Measurements from ENCODE around the gene ANKRD55.

ANKRD55 gene

DNA sequence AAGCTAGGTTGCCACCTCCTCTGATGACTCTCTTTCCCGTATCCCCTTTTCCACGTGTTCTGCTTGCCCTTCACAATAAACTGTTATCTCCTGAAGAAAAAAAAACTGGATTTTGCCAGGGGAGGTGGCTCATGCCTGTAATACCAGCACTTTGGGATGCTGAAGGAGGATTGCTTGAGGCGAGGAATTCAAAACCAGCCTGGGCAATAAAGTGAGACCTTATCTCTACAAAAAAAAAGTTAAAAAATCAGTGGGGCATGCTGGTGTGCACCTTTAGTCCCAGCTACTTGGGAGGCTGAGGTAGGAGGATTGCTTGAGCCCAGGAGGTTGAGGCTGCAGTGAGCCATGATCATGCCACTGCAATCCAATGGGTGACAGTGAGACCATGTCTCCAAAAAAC, 156.6 kb downstream of the ANKRD55 start:
- in situ Hi-C loops (cut with MboI; ENCODE audit: low pct_unique_long_range_greater_than_20kb, low sequenced_read_pairs): no loop called here
- DNase-seq: no peak

DNA sequence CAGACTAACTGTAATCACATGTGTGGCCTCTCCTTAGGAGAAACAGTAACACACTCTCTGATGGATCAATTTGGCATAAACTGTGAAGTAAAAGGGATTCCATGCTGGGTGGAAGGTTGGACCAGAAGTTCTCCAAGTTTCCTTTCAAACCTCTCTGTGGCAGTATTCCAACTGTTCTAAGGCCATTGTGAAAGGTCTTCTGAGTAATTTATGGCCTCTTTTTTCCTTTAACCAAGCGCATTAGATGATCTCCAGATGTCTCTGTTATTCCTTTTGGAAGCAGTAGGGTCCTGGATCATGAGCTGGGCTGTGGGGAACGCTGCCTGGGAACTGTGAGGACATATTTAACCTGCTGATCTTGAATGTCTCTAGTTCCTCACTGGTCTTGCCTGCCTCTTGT, 157.8 kb downstream of the ANKRD55 start:
- no peak for DNase-seq
- in situ Hi-C loops (cut with MboI; ENCODE audit: low pct_unique_long_range_greater_than_20kb, low sequenced_read_pairs): no loop called here

DNA sequence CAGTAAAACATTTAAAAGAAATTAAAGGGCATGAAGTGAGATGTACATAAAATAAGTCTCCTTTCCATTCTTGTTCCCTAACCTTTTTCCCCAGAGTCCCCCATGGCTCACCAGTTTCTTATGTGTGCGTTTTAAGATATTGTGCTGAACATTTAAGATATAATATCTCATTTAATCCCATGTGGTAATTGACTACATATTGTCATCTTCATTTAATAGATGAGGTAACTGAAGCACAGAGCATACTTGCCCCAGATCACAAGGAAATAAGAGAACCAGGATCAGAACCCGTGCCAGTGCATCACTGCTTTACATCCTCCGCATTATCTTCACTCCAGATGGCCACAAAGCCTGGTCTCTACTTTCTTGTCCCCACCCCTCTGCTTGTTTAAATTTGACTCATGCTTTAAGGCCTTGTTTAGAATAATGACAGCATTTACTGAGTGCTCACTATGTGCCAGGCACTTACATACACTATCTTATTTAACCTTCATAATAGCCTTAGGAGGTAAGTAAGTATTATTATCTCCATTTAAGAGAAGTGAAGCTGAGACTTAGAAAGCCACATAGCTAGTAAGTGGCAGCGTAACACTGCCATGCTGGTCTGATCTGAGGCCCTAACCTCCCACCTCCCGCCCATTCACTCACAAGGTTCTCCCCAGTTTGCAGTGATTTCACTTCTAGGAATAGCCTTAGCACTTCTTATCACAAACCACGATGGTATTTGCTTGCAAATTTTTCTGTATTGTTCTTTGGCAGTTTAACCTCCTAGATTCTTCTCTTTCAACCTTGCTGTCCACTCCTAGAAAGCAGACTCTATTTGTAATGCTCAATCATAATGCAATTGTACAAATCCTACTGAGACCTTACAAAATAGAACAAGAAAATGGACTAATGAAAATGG, 160.0 kb downstream of the ANKRD55 start:
- in situ Hi-C loops (cut with MboI; ENCODE audit: low pct_unique_long_range_greater_than_20kb, low sequenced_read_pairs): no loop called here
- DNase-seq: no peak

DNA sequence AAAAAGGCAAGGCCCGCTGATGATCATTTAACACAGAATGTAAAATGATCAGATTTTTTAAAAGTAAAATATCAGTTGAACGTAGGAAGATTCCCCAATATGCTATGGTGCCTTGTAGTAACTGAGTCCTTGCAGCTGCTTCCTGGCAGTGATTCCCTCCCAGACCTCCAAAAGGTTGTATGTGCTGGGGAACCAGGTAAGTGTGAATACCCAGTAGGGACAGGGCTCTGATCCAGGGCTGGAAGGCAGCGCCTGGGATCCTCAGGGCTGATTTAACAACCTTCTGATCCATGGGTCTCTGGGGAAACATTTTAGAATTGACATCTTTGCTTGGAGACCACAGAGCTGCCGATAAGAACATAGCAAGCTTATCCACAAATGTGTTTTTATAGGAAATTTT, 161.7 kb downstream of the ANKRD55 start:
- in situ Hi-C loops (cut with MboI; ENCODE audit: low pct_unique_long_range_greater_than_20kb, low sequenced_read_pairs): no loop called here

DNA sequence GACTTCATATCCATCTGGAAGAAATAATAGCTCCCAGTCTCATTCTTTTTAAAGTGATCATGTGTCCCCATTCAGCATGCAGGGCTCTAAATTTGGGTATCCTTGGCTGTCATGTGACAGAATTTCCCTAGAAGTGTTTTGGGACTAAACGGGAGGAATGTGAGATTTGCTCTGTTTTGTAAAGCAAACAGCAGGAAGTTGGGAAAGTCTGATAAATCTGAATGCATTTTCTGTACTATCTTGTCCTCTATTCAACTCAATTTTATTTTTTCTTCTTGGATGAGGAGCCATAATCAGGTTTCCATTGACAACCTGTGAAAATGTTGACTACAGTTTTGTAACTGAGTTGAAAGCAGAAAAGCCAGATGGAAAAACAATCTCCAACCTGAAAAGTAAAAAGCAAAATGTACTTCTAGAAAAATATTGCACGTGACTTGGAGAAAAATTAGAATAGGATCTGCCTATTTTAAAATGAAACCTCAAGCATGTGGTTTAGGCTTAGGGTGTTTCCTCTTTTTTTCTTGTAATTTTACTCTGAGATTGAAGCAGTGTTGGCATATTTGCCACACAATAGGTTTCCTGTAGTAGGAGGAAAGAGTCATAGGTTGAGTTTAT, 162.2 kb downstream of the ANKRD55 start:
- DNase-seq: peak; percentile 81
- in situ Hi-C loops (cut with MboI; ENCODE audit: low pct_unique_long_range_greater_than_20kb, low sequenced_read_pairs): no loop called here

More for the DNA sequence above, 161.7 kb downstream of the ANKRD55 start:
- no peak for DNase-seq

DNA sequence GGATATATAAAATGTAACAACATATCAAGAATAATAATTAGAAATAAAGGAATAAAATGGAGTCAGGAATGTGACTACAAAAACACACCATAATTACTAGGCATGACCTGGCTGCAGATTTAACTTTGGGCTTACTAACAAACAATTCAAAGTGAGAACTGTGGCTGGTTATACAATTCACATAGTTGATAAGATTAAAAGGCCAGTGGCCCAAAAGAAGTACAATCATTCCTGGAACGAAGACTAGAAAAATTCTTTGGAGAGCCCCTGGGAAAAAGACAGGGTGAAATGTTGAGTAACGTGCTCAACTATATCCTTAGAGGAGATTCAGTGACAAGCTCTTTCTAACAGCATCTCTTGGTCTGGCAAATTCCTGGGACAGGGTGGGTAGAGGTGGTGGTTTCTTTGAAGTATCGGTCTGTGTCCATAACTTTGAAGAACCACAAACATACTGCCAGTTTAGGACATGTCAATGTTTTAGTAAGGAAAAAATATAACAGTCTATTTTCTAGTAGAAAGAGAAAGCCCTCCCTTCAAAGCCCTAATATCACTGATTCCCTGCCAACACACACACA, 163.4 kb downstream of the ANKRD55 start:
- DNase-seq: no peak
- in situ Hi-C loops (cut with MboI; ENCODE audit: low pct_unique_long_range_greater_than_20kb, low sequenced_read_pairs): no loop called here

DNA sequence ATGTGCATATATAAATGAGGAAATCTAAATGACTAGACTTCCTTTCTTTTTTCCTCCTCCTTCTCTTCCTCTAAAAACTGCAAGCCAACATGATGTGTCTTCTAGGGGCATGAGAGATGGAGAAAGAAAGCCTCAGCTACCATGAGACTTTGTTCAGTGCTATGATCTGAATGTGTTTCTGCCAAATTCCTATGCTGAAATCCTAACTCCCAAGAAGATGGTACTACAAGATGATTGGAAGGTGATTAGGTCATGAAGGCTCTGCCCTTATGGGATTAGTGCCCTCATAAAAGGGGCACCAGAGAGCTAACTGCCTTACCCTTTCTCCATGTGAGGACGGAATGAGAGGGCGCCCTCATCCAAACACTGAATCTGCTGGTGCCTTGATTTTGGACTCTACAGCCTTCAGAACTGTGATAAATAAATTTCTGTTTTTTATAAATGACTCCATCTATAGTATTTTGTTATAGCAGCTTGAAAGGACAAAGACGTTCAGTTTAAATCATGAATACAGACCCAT, 166.1 kb downstream of the ANKRD55 start:
- in situ Hi-C loops (cut with MboI; ENCODE audit: low pct_unique_long_range_greater_than_20kb, low sequenced_read_pairs): no loop called here
- no peak for DNase-seq

DNA sequence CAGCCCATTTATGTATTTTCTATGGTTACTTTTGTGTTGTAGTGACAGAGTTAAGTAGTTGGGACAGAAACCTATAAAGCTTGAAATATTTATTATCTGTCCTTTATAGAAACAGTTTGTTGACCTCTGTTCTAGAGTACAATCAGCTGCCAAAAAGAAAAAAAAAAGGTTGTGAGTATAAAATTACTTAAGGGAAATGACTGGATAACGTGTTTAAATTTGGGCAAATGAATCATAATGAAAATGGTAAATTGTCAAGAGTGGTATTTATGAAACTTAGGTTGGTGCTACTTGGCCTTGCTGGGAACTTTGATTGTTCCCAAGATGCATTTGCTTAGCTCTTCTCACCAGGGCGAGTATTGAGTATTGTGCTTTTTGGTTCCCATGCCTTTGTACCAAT, 168.1 kb downstream of the ANKRD55 start:
- DNase-seq: no peak
- in situ Hi-C loops (cut with MboI; ENCODE audit: low pct_unique_long_range_greater_than_20kb, low sequenced_read_pairs): no loop called here

DNA sequence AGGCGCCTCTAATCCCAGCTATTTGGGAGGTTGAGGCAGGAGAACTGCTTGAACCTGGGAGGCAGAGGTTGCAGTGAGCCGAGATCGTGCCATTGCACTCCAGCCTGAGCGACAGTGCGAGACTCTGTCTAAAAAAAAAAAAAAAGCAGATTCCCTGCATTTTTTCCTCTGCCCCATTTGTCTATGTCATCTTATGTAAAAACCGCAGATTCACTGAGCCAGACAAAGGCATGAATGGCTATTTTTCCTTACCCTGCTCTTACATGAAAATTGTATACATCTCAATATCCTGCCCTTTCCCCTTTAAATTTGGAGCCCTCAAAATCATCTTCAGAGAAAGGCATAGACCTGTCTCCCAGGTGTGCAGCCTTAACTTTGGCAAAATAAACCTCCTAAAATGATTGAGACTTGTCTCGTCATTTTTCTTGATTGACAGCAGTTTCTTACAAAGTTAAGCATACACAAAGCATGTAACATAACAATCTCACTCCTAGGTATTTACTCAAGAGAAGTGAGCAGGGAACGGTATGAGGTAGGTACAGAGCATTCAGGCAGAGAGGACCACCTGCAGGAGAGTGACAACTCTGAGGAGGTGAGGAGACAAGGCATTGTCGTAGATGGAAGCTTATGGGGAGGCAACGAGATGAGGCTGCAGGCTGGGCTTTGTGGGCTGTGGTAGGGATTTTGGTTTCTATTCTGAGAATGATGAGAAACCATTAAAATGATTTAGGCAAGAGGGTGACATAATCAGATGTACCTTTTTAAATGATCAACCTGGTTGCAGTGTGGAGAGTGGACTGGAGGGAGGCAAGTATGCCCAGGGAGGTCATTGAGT, 172.6 kb downstream of the ANKRD55 start:
- in situ Hi-C loops (cut with MboI; ENCODE audit: low pct_unique_long_range_greater_than_20kb, low sequenced_read_pairs): no loop called here
- DNase-seq: no peak

DNA sequence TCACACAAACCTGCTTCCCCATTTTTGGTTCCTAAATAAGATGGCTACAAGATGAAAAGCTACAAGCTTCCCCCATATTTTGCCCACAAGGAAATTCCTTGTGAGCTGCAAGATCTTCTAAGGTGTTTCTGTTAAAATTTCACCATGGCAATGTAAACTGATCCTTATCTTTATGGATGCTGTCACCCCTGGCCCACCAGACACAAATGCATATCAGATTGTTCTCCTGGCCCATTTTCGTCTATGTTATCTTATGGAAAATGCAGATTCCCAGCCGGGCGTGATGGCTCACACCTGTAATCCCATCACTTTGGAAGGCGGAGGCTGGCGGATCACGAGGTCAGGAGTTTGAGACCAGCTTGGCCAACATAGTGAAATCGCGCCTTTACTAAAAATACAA, 173.3 kb downstream of the ANKRD55 start:
- no peak for DNase-seq
- in situ Hi-C loops (cut with MboI; ENCODE audit: low pct_unique_long_range_greater_than_20kb, low sequenced_read_pairs): no loop called here

DNA sequence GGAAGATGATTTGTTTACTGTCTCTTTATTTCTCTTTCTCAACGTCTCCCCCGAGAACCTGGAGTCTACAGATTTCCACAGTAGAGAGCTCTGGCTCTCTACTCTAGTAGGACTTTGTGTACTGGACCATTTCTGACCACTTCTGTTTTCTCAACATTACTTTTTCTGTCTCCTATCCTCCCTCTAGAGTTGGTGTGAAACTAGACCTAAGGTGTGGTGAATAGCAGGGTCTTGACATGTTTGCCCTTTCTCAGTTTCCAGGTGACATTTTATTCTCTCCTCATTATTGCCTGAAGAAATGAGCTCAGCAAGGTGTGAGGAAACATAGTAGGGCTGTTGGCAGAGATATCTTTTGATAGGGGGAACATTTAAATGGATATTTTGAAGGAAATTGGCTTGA, 176.3 kb downstream of the ANKRD55 start:
- in situ Hi-C loops (cut with MboI; ENCODE audit: low pct_unique_long_range_greater_than_20kb, low sequenced_read_pairs): no loop called here
- no peak for DNase-seq

DNA sequence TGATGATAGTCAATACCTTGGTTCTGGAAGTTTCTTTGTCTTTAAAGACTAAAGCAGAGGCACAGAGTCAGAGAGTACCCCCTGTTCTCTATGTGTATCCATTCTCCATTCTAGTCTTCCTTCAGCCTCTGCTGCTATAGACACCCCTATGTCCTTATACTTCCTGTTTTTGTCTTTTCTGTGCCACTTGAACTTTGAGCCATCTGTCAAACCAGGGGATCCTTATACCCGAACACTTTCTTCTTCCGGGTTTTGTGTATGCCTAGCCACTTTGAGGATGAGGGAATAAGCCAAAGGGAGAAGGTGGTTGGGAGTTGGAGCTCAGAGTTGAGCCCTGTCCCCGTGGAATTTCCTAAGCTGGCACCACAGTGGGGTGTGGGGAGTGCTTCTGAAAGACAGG, 177.3 kb downstream of the ANKRD55 start:
- peak; percentile 59 for DNase-seq
- in situ Hi-C loops (cut with MboI; ENCODE audit: low pct_unique_long_range_greater_than_20kb, low sequenced_read_pairs): no loop called here

DNA sequence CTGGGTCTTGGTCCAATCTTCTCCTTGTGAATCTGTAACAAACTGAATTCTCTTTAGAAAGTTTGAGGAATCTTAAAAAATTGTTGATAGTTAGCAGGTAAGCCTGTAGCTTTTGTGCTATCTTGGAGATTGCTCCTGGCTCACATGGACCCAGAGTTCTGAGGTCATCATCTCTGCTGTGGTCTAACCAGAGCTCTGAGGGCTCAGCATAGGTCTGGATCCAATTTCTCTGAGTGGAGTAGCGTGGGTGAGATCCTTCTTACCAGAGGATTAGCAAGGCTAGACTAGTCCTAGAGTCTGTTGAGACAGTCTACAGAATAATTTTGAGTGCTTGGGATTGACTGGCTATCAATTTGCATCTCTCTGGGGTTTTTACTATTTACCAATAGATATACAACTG, 177.8 kb downstream of the ANKRD55 start:
- in situ Hi-C loops (cut with MboI; ENCODE audit: low pct_unique_long_range_greater_than_20kb, low sequenced_read_pairs): no loop called here
- no peak for DNase-seq

DNA sequence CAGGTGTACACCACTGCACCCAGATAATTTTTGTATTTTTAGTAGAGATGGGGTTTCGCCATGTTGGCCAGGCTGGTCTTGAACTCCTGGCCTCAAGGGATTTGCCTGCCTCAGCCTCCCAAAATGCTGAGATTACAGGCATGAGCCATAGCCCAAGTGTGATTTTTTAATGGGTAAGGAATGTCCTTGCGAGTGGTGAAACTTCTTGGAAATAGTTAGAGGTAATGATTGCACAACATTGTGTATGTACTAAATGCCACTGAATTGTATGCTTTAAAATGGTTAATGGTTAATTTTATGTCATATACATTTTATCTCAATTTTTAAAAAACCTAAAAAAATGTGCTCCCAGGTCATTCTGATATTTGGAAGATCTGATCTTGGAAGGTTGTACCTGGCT, 178.5 kb downstream of the ANKRD55 start:
- in situ Hi-C loops (cut with MboI; ENCODE audit: low pct_unique_long_range_greater_than_20kb, low sequenced_read_pairs): no loop called here
- no peak for DNase-seq

DNA sequence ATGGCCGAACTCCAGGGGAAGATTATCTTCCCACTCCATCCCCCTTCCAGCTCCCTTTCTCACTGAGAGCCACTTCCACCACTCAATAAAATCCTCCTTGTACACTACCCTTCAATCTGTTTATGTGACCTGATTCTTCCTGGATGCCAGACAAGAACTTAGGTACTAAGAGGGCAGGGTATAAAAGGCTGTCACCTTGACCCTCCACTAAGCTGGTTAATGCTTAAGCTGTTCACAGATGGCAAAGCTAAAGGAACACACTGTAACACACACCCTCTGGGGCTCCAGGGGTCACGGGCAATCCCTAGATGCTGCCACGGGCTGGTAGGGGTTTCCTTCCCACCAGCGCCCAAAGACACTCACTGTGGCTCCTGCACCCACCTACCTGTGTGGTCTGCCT, 179.8 kb downstream of the ANKRD55 start:
- no peak for DNase-seq
- in situ Hi-C loops (cut with MboI; ENCODE audit: low pct_unique_long_range_greater_than_20kb, low sequenced_read_pairs): no loop called here

DNA sequence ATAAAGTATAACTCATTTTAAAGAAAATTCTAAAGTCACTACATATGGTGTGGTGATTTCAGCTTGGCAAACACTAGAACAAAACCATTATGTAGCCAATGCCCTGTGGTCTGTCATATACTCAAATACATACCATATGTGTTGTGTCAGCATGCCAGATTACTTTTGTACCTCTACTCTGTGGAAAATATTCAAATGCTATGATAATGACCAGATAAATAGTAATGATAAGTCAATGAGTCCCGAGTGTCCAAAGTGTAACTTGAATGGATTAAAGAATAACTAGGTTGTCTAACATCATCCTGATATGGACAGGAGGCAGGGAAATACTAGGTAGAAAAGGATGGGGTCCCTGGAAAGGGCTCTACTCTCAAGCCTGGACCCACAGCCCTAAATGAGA, 180.4 kb downstream of the ANKRD55 start:
- no peak for DNase-seq
- in situ Hi-C loops (cut with MboI; ENCODE audit: low pct_unique_long_range_greater_than_20kb, low sequenced_read_pairs): no loop called here

DNA sequence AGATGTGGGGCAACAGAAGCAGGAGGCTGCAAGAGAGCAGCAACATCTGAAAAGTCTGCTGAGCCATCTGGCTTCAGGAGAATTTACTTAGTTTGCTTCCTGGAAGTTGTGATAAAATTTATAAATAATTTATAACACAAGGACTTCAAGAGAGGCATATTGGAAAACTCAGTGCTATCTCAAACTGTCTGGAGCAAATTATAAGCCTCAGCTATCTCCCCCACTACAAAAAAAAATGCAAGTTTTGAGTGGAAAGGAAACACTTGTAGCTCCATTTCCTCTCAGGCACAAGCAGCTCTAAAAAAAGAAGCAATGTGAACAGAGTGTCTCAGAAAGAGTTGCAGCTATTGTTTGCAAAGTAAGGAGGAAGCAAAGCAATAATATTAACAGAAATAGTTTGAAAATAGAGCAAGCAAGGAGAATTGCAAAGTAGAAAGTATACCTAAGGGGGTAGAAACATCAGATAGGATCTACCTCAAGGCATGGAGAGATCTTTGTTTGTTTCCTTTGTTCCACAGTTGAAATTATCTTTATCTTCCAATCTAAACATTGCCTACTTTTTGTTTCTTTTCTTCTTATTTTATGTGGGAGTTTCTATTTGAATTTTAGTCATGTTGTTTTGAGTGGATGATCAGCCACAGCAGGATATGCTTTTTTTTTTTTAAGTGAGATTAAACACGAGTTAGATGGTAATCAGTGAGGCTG, 182.4 kb downstream of the ANKRD55 start:
- in situ Hi-C loops (cut with MboI; ENCODE audit: low pct_unique_long_range_greater_than_20kb, low sequenced_read_pairs): no loop called here
- DNase-seq: peak; percentile 63
